HEK293T (cell line): ENCODE data around the gene GUK1.

ENCODE experiments used
- CTCF ChIA-PET: fragments of 350-600 bp; formaldehyde crosslinking; extraction: SDS; loops from one replicate; lab custom pipeline; 2021; ENCODE audit warnings: antibody characterized with exemption, inconsistent platforms; lab: Yijun Ruan, JAX
- POLR2A ChIA-PET: fragments of 350-600 bp; formaldehyde crosslinking; extraction: SDS; loops from one replicate; lab custom pipeline; 2020; ENCODE audit warnings: antibody characterized with exemption, inconsistent platforms; lab: Yijun Ruan, JAX
- DNase-seq: peaks from one replicate; pipeline ENCODE4 v3.0.0; 2012; ENCODE audit warnings: mixed read lengths; ENCODE audit errors: extremely low spot score
- ARNT ChIP-seq: fragments of 450-650 bp; IDR thresholded peaks from 2 replicates; pipeline ENCODE4 v1.6.1; 2017; ENCODE audit warnings: mild to moderate bottlenecking
- BHLHE40 ChIP-seq: fragments of 450-650 bp; IDR thresholded peaks from 2 replicates; pipeline ENCODE4 v1.6.1; 2016; ENCODE audit warnings: mild to moderate bottlenecking, moderate library complexity, borderline replicate concordance
- CTBP1 ChIP-seq: fragments of 450-650 bp; IDR thresholded peaks from 2 replicates; pipeline ENCODE4 v1.6.1; 2016; ENCODE audit warnings: borderline replicate concordance
- ELF4 ChIP-seq: fragments of 450-650 bp; IDR thresholded peaks from 2 replicates; pipeline ENCODE4 v1.6.1; 2017; ENCODE audit warnings: antibody characterized with exemption
- FOXA1 ChIP-seq: fragments of 450-650 bp; IDR thresholded peaks from 2 replicates; pipeline ENCODE4 v1.6.1; 2016; ENCODE audit warnings: mild to moderate bottlenecking
- FOXK2 ChIP-seq: fragments of 450-650 bp; IDR thresholded peaks from 2 replicates; pipeline ENCODE4 v1.6.1; 2016; ENCODE audit warnings: mild to moderate bottlenecking
- FOXM1 ChIP-seq: fragments of 450-650 bp; IDR thresholded peaks from 2 replicates; pipeline ENCODE4 v1.6.1; 2017; ENCODE audit warnings: mild to moderate bottlenecking, borderline replicate concordance
- HDGF ChIP-seq: fragments of 450-650 bp; IDR thresholded peaks from 2 replicates; pipeline ENCODE4 v1.6.1; 2017; ENCODE audit warnings: antibody characterized with exemption, borderline replicate concordance
- L3MBTL2 ChIP-seq: fragments of 450-650 bp; conservative IDR thresholded peaks from 2 replicates; pipeline ENCODE4 v1.6.1; 2016; ENCODE audit warnings: mild to moderate bottlenecking
- LEF1 ChIP-seq: fragments of 450-650 bp; IDR thresholded peaks from 2 replicates; pipeline ENCODE4 v1.6.1; 2017; ENCODE audit warnings: mild to moderate bottlenecking, borderline replicate concordance
- NFRKB ChIP-seq: fragments of 450-650 bp; IDR thresholded peaks from 2 replicates; pipeline ENCODE4 v1.6.1; 2016; ENCODE audit warnings: mild to moderate bottlenecking, moderate library complexity
- PKNOX1 ChIP-seq: fragments of 450-650 bp; IDR thresholded peaks from 2 replicates; pipeline ENCODE4 v1.6.1; 2016
- SP1 ChIP-seq: fragments of 450-650 bp; IDR thresholded peaks from 2 replicates; pipeline ENCODE4 v1.6.1; 2017
- SUZ12 ChIP-seq: fragments of 450-650 bp; IDR thresholded peaks from 2 replicates; pipeline ENCODE4 v1.6.1; 2016; ENCODE audit warnings: mild to moderate bottlenecking
- TARDBP ChIP-seq: fragments of 450-650 bp; IDR thresholded peaks from 2 replicates; pipeline ENCODE4 v1.6.1; 2016
- ZNF384 ChIP-seq: fragments of 450-650 bp; IDR thresholded peaks from 2 replicates; pipeline ENCODE4 v1.6.1; 2016

GUK1 gene

DNA sequence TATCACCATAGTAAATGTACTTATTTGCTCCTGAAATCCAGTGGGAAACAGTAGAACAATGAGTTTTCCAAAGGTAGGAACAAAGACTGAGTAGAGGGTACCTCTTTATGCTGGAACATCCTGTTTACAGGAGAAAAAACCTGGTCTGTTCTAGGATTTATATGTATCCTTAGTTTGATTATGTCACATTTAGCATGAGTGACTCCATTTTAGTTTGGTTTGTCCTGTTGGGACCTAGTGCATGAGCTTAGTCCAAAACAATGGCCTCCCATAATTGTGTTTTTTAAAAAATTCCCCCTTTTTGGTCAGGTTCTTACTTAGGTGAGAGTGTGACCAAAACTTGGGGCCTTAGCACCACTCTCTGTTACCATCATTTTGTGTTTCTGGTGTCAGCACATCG, 27.5 kb upstream of the GUK1 start:
- ChIA-PET CTCF (no interaction called here), POLR2A (interaction anchor here (0.9 to 1.0 kb wide), 2 partner anchors 11 to 34 kb away, joined by 3 read pairs; no protein-coding TSS in a partner anchor)
- TF ChIP-seq TARDBP (no peak), CTBP1 (no peak), LEF1 (no peak), FOXK2 (no peak), L3MBTL2 (no peak), ARNT (no peak), NFRKB (no peak), ELF4 (no peak), HDGF (no peak), BHLHE40 (no peak), FOXA1 (no peak), FOXM1 (no peak), PKNOX1 (no peak), SP1 (no peak), SUZ12 (no peak), ZNF384 (no peak)
- no peak for DNase-seq

DNA sequence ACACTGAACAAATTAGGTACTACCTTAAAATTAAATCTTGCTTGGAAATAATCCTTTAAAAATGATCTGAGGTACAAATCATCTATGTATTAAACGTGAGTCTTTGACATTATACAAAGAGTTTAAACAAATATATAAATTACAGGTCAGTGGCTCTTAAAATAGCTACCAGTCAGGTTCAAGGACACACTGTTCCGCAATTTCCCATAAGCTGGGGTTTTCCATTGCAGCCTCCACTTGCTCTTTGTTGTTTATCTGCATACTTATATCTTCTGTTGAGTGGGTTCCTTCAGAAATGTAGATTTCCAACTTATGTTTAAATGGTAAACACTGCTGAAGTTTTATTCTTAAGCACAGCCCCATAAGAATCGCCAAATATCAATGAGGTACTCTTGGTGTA, 25.3 kb upstream of the GUK1 start:
- POLR2A ChIA-PET, result no interaction called here
- CTCF ChIA-PET, result no interaction called here
- no peak for DNase-seq
- TF ChIP-seq ARNT (no peak), SP1 (no peak), HDGF (no peak), SUZ12 (no peak)

GRCh38 chr1:228117335-228117734, 22.7 kb upstream of the GUK1 start:
- TF ChIP-seq LEF1 (no peak), NFRKB (no peak), ARNT (no peak), ZNF384 (no peak)
- POLR2A ChIA-PET, result no interaction called here
- DNase-seq, result no peak
- CTCF ChIA-PET, result no interaction called here

DNA sequence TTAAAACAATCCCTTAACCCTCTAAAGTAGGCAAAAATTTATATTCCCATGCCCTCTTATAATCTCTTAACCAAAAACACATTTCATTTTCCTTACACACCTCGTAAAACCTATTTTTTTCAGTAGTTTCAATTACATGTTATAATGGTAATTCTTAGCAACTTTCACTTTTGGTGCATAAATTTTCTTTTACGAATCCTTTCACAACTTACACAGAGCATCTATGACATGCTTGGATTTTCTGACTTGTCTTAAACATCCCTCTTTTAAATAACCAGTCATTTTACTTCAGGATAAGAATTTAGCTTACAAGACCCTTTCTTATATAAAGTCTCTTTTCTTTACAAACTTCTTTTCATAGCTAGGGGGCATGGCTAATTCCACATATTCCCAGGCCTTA, 22.0 kb upstream of the GUK1 start:
- DNase-seq, result no peak
- ChIA-PET POLR2A (interaction anchor here (1.0 kb wide), 1 partner anchor 8 kb away, joined by 3 read pairs; no protein-coding TSS in a partner anchor), CTCF (no interaction called here)
- no peak for TF ChIP-seq HDGF
- no peak for TF ChIP-seq TARDBP
- no peak for TF ChIP-seq ELF4
- TF ChIP-seq L3MBTL2, result no peak
- TF ChIP-seq FOXA1, result no peak
- TF ChIP-seq SP1, result no peak
- TF ChIP-seq ZNF384, result no peak
- TF ChIP-seq ARNT, result no peak
- TF ChIP-seq FOXM1, result 0 out of 2 replicates have a peak, but pooled peaks have one; percentile 37
- TF ChIP-seq PKNOX1, result 0 out of 2 replicates have a peak, but pooled peaks have one; percentile 21
- TF ChIP-seq NFRKB, result 0 out of 2 replicates have a peak, but pooled peaks have one; percentile 30
- no peak for TF ChIP-seq BHLHE40
- no peak for TF ChIP-seq LEF1
- no peak for TF ChIP-seq FOXK2
- no peak for TF ChIP-seq SUZ12
- TF ChIP-seq CTBP1, result no peak

- CTCF ChIA-PET, result no interaction called here
- POLR2A ChIA-PET, result no interaction called here
- no peak for DNase-seq
- TF ChIP-seq SUZ12 (no peak), ELF4 (no peak), ARNT (no peak), HDGF (no peak), SP1 (no peak), PKNOX1 (no peak), ZNF384 (no peak), L3MBTL2 (no peak), FOXM1 (no peak), FOXK2 (no peak), CTBP1 (no peak), FOXA1 (no peak), LEF1 (no peak)
Measured at GRCh38 chr1:228120351-228120750, 19.7 kb upstream of the GUK1 start.

DNA sequence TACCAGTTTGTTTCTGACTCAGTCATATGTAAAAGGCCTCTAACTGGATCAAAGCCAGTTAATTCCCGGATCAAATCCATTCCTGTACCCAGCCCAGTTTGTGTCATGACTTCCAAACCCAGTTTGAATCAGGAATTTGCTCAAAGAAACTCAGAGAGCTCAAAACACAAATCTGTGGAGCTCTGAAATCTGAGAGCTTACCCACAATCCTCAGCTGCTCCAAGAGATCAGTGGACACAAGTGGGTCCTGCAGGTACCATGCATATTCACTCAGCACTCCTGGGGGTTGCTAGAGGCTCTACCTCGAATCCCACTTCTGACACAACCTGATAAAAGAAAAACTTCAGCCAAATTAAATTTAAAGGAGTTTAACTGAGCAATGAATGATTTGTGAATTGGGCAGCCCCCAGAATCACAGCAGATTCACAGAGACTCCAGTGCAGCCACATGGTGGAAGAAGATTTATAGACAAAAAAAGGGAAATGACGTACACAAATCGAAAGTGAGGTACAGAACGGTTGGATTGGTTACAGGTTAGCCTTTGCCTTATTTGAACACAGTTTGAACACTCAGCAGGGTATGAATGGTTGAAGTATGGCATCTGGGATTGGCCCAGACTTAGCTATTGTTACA, 19.1 kb upstream of the GUK1 start:
- POLR2A ChIA-PET, result interaction anchor here (1.1 kb wide), 1 partner anchor 11 kb away, joined by 3 read pairs; the partner anchor contains the start of gene MRPL55
- CTCF ChIA-PET, result no interaction called here

More for the DNA sequence above, 19.1 kb upstream of the GUK1 start:
- no peak for DNase-seq
- TF ChIP-seq BHLHE40 (no peak), HDGF (no peak), FOXM1 (no peak), NFRKB (no peak), L3MBTL2 (no peak), ZNF384 (no peak)
